OCI-LY7 (cell line): ENCODE measurements around the gene TTC28. TPM values are rescaled to one million over a fixed set of nuclear protein-coding genes. Genes with fewer than 3 reads are reported as not detected.

Experiments used
- BruUV-seq: library from RNA; stranded (reverse); fragments of 400-500 nt; replicated peaks from 2 replicates; lab custom pipeline; 2021; lab: Mats Ljungman, UMichigan
- CTCF ChIA-PET: fragments of 300-600 bp; sonication (Branson Sonifier 250); formaldehyde crosslinking; loops from one replicate; lab custom pipeline; 2022; ENCODE audit warnings: antibody characterized with exemption; ENCODE audit not compliant: unreplicated experiment; lab: Charles Lee
- POLR2A ChIA-PET: fragments of 300-600 bp; sonication (Branson Sonifier 250); formaldehyde crosslinking; loops from one replicate; lab custom pipeline; 2022; ENCODE audit warnings: antibody characterized with exemption; lab: Charles Lee
- DNase-seq: peaks from one replicate; pipeline ENCODE4 v3.0.0-alpha.2; 2015; ENCODE audit warnings: low spot score
- H2AFZ ChIP-seq: fragments of 200-600 bp; sonication (generic), shearing (Covaris generic); 2 replicates; pipeline ENCODE4 v1.6.1; 2014; ENCODE audit warnings: mild to moderate bottlenecking, antibody characterized with exemption, low read length, moderate library complexity
- H3K27ac ChIP-seq: fragments of 200-600 bp; sonication (generic); 2 replicates; pipeline ENCODE4 v1.5.1; 2014; ENCODE audit warnings: mixed run types, low read depth, mild to moderate bottlenecking, moderate library complexity, low read length, inconsistent platforms; ENCODE audit not compliant: poor library complexity, severe bottlenecking
- H3K36me3 ChIP-seq: fragments of 200-600 bp; sonication (generic); 2 replicates; pipeline ENCODE4 v1.6.1; 2014; ENCODE audit warnings: mild to moderate bottlenecking, antibody characterized with exemption, low read length, moderate library complexity, mixed read lengths; ENCODE audit not compliant: insufficient read depth
- H3K4me1 ChIP-seq: fragments of 200-600 bp; sonication (generic); 2 replicates; pipeline ENCODE4 v1.5.1; 2014; ENCODE audit warnings: mild to moderate bottlenecking, low read length; ENCODE audit not compliant: insufficient read depth, poor library complexity, severe bottlenecking
- H3K4me2 ChIP-seq: fragments of 200-600 bp; sonication (generic); 2 replicates; pipeline ENCODE4 v1.6.1; 2014; ENCODE audit warnings: mild to moderate bottlenecking, low read length
- H3K4me3 ChIP-seq: fragments of 200-600 bp; sonication (generic); 2 replicates; pipeline ENCODE4 v1.5.1; 2014; ENCODE audit warnings: mild to moderate bottlenecking, low read depth, low read length; ENCODE audit not compliant: poor library complexity, severe bottlenecking
- H3K79me2 ChIP-seq: fragments of 200-600 bp; sonication (generic); 2 replicates; pipeline ENCODE4 v1.6.1; 2016; ENCODE audit warnings: low read depth, mild to moderate bottlenecking, low read length, moderate library complexity, mixed read lengths; ENCODE audit not compliant: insufficient read depth
- H3K9me2 ChIP-seq: fragments of 200-600 bp; sonication (generic); 2 replicates; pipeline ENCODE4 v1.6.1; 2016; ENCODE audit warnings: mild to moderate bottlenecking, low read length, mixed read lengths; ENCODE audit not compliant: insufficient read depth
- H3K9me3 ChIP-seq: fragments of 200-600 bp; sonication (generic); 2 replicates; pipeline ENCODE4 v1.6.1; 2014; ENCODE audit warnings: mild to moderate bottlenecking, mixed run types, low read length, mixed read lengths
- H4K20me1 ChIP-seq: fragments of 200-600 bp; sonication (generic); 2 replicates; pipeline ENCODE4 v1.6.1; 2014; ENCODE audit warnings: mild to moderate bottlenecking, antibody characterized with exemption, low read length, moderate library complexity, mixed read lengths; ENCODE audit not compliant: insufficient read depth
- EZH2phosphoT487 ChIP-seq: fragments of 200-600 bp; sonication (generic); IDR thresholded peaks from 2 replicates; pipeline ENCODE4 v1.6.1; 2018; ENCODE audit warnings: low read depth, borderline replicate concordance, mild to moderate bottlenecking, mixed run types, antibody characterized with exemption, low read length, moderate library complexity, mixed read lengths
- intact Hi-C: fragments of 100-400 bp; cut with micrococcal nuclease; formaldehyde crosslinking; loops from one replicate; pipeline ENCODE4 v1.10.0; 2022; ENCODE audit not compliant: unreplicated experiment
- total RNA-seq, 2 experiments: library from RNA; depleted of rRNA in 1 of 2; stranded (reverse); fragments of >200 nt in 1 of 2; shearing (Covaris generic) in 1 of 2; gene quantifications; 2 replicates each; pipeline ENCODE4 v1.2.3, GENCODE V29; 2014 to 2022
- TF ChIP-seq, protein P1 (sequence below): fragments of 200-600 bp; sonication (generic); conservative IDR thresholded peaks from 2 replicates; pipeline ENCODE4 v1.5.1; 2014; ENCODE audit warnings: mild to moderate bottlenecking, antibody characterized with exemption, low read length, moderate library complexity, mixed read lengths

The TTC28 gene
- total RNA-seq, 2 experiments from 2014 or later: under 0.01 to 0.55 TPM

DNA sequence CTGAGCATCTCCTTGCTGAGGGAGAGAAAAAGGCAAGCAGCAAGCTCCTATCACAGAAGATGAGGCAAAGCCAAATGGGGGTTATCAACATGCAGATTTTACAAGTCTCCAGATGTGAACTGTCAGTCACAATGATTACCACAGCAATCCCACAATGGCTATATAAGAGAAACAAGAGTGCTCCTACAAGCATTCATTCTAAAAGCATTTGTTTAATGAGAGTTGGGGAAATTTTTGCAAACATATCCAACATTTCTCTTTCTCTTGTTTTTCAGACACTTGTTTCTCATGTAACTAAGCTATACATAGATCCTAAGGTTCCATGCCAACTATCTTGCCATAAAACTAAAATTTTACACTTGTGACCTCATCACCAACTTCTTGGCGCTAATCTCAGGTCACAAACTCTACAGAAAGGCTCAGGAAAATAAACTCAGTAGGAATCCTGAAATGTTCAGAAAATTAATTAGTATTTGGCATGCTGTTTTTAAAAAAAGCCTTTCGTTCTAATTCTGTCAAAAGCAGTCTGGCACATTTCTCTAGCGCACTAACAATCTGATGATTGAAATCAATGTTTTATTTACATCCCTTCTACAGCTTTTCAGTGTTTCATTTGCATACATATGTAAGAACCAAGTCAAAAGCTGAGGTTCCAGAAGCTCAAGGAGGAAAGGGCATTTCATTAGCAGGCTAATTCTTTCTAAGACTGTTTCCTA is 199.5 kb downstream of the TTC28 start:
- Histone ChIP-seq H3K4me2 (no peak overlapping the region), H3K4me3 (no peak overlapping the region), H3K36me3 (no peaks in the 10 kb centered on the region), H4K20me1 (no peaks in the 10 kb centered on the region), H3K79me2 (no peaks in the 10 kb centered on the region), H3K9me2 (no peaks in the 10 kb centered on the region), H3K27ac (no peak overlapping the region), H3K4me1 (no peaks in the 10 kb centered on the region), H2AFZ (no peak overlapping the region), H3K9me3 (no peaks in the 10 kb centered on the region)
- TF ChIP-seq EZH2phosphoT487: no peak
- TF ChIP-seq, protein P1, sequence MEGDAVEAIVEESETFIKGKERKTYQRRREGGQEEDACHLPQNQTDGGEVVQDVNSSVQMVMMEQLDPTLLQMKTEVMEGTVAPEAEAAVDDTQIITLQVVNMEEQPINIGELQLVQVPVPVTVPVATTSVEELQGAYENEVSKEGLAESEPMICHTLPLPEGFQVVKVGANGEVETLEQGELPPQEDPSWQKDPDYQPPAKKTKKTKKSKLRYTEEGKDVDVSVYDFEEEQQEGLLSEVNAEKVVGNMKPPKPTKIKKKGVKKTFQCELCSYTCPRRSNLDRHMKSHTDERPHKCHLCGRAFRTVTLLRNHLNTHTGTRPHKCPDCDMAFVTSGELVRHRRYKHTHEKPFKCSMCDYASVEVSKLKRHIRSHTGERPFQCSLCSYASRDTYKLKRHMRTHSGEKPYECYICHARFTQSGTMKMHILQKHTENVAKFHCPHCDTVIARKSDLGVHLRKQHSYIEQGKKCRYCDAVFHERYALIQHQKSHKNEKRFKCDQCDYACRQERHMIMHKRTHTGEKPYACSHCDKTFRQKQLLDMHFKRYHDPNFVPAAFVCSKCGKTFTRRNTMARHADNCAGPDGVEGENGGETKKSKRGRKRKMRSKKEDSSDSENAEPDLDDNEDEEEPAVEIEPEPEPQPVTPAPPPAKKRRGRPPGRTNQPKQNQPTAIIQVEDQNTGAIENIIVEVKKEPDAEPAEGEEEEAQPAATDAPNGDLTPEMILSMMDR: no peak
- intact Hi-C loops: no loop called here
- BruUV-seq: no TSS peak
- no peak for DNase-seq
- POLR2A ChIA-PET: no interaction called here
- CTCF ChIA-PET: no interaction called here

DNA sequence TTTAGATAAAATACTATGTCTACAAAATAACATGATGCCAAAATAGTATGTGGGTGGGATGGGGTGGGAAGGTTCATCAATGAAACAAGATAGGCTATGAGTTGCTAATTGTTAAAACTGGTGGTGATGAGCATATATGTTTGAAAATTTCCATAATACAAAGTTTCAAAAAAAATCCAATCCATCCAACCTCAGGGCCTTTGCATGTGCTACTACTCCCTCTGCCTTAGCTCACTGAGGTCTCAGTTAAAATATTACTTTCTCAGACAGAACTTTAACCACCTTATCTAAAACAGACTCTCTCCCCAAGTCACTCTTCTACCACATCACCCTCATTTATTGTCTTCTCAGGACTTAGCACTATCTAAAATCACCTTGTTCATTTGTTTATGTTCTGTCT is 201.1 kb downstream of the TTC28 start:
- Histone ChIP-seq H3K27ac (no peak overlapping the region), H3K4me3 (no peak overlapping the region), H3K79me2 (no peaks in the 10 kb centered on the region), H2AFZ (no peak overlapping the region), H3K4me2 (no peak overlapping the region), H3K9me2 (no peaks in the 10 kb centered on the region), H3K9me3 (no peaks in the 10 kb centered on the region), H3K4me1 (no peaks in the 10 kb centered on the region), H3K36me3 (no peaks in the 10 kb centered on the region), H4K20me1 (no peaks in the 10 kb centered on the region)
- CTCF ChIA-PET: no interaction called here
- intact Hi-C loops: no loop called here
- DNase-seq: no peak
- no TSS peak for BruUV-seq
- TF ChIP-seq, protein P1: no peak
- TF ChIP-seq EZH2phosphoT487: no peak
- POLR2A ChIA-PET: no interaction called here

DNA sequence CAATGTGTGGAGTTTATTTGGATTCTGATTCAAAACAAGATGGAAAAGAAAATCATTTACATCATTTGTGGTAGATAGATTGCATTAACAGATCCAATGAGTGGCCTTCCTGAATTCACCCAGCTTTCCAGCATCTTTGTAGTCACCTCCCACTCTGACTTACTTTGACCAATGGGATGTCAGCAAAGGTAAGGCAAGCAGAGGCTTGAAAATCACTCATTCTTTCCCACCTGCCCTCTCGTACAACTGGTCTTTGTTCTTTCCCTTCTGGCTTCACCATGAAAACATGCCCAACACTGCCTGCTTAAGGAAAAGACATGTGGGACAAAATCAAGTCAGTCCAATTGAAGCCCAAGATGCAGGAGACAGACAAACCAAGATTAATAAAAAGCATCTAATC is 202.1 kb downstream of the TTC28 start:
- H4K20me1 ChIP-seq: no peaks in the 10 kb centered on the region
- TF ChIP-seq EZH2phosphoT487: no peak
- TF ChIP-seq, protein P1: no peak
- no peaks in the 10 kb centered on the region for H3K36me3 ChIP-seq
- no peaks in the 10 kb centered on the region for H3K79me2 ChIP-seq
- H3K9me2 ChIP-seq: no peaks in the 10 kb centered on the region
- H3K4me1 ChIP-seq: no peaks in the 10 kb centered on the region
- intact Hi-C loops: no loop called here
- H3K9me3 ChIP-seq: no peaks in the 10 kb centered on the region
- POLR2A ChIA-PET: no interaction called here
- no peak overlapping the region for H3K4me3 ChIP-seq
- H2AFZ ChIP-seq: no peak overlapping the region
- no peak for DNase-seq
- CTCF ChIA-PET: no interaction called here
- BruUV-seq: no TSS peak
- no peak overlapping the region for H3K27ac ChIP-seq
- H3K4me2 ChIP-seq: no peak overlapping the region
